PC-3 (cell line): Measurements from ENCODE around the gene KATNAL1.

Experiments
- CTCF ChIP-seq: fragments of 300-600 bp; sonication (generic); conservative IDR thresholded peaks from 2 replicates; pipeline ENCODE4 v1.5.1; 2017; ENCODE audit warnings: antibody characterized with exemption, low read depth, mild to moderate bottlenecking, low read length
- EZH2 ChIP-seq: fragments of 300-600 bp; sonication (generic); IDR thresholded peaks from one replicate; pipeline ENCODE4 v1.6.1; 2017; ENCODE audit warnings: antibody characterized with exemption, mild to moderate bottlenecking, low read length; ENCODE audit not compliant: unreplicated experiment

- no peak for TF ChIP-seq CTCF
- no peak for TF ChIP-seq EZH2
Measured at GRCh38 chr13:30156826-30157615, 150.3 kb downstream of the KATNAL1 start.
